GM12878 (cell line): Measurements from ENCODE around the gene TRDMT1.

Experiments used
- BHLHE40 ChIP-seq, 2 experiments: fragments of 450-650 bp in 1 of 2; IDR thresholded peaks; 2 replicates each; pipeline ENCODE4 v1.6.1; 2011 to 2017; ENCODE audit warnings: low read depth in 2 of 2, borderline replicate concordance in 1 of 2, improper control_type of control experiment in 1 of 2, low read length in 1 of 2, mild to moderate bottlenecking in 1 of 2
- CEBPB ChIP-seq, 2 experiments: fragments of 150-350 bp in 1 of 2; IDR thresholded peaks; 2 replicates each; pipeline ENCODE4 v1.6.1; 2012 to 2014; ENCODE audit warnings: low read depth in 2 of 2, low read length in 2 of 2, borderline replicate concordance in 1 of 2, inconsistent platforms in 1 of 2
- CHD4 ChIP-seq: fragments of 200-600 bp; sonication (generic); IDR thresholded peaks from 2 replicates; pipeline ENCODE4 v1.6.1; 2016; ENCODE audit warnings: mild to moderate bottlenecking
- EZH2 ChIP-seq: IDR thresholded peaks from 2 replicates; pipeline ENCODE4 v1.6.1; 2012; ENCODE audit warnings: low read depth, mild to moderate bottlenecking, control low read depth, inconsistent platforms, low read length, borderline replicate concordance; ENCODE audit not compliant: control insufficient read depth
- GABPA ChIP-seq: IDR thresholded peaks from 2 replicates; pipeline ENCODE4 v1.6.1; 2014; ENCODE audit warnings: antibody characterized with exemption, low read depth, mild to moderate bottlenecking, inconsistent platforms
- JUND ChIP-seq: IDR thresholded peaks from 2 replicates; pipeline ENCODE4 v1.6.1; 2012; ENCODE audit warnings: low read depth, mild to moderate bottlenecking, low read length, improper control_type of control experiment, moderate library complexity
- MXI1 ChIP-seq: fragments of 150-350 bp; IDR thresholded peaks from 2 replicates; pipeline ENCODE4 v1.6.1; 2011; ENCODE audit warnings: low read depth, mild to moderate bottlenecking, inconsistent platforms, low read length, improper control_type of control experiment
- RAD21 ChIP-seq: IDR thresholded peaks from 2 replicates; pipeline ENCODE4 v1.6.1; 2011; ENCODE audit warnings: mild to moderate bottlenecking, low read depth, low read length, moderate library complexity; ENCODE audit not compliant: insufficient read depth
- TF ChIP-seq, protein P1 (sequence below), 3 experiments: IDR thresholded peaks in 2 of 3; conservative IDR thresholded peaks in 1 of 3; 2 replicates each; pipeline ENCODE4 v1.5.1; 2011; ENCODE audit warnings: low read depth in 3 of 3, low read length in 3 of 3, mild to moderate bottlenecking in 3 of 3, control low read depth in 2 of 3, moderate library complexity in 2 of 3, inconsistent platforms in 1 of 3, mixed read lengths in 1 of 3; ENCODE audit not compliant: control insufficient read depth in 2 of 3, insufficient read depth in 1 of 3; ENCODE audit errors: extremely low read depth in 1 of 3
- TF ChIP-seq, protein P2 (sequence below): IDR thresholded peaks from 2 replicates; pipeline ENCODE4 v1.6.1; 2011; ENCODE audit warnings: low read depth, low read length, improper control_type of control experiment, borderline replicate concordance
- TF ChIP-seq, protein P3 (sequence below): IDR thresholded peaks from 2 replicates; pipeline ENCODE4 v1.6.1; 2011; ENCODE audit warnings: borderline replicate concordance, low read depth, mild to moderate bottlenecking, moderate library complexity, low read length; ENCODE audit not compliant: insufficient read depth, poor library complexity, severe bottlenecking

DNA sequence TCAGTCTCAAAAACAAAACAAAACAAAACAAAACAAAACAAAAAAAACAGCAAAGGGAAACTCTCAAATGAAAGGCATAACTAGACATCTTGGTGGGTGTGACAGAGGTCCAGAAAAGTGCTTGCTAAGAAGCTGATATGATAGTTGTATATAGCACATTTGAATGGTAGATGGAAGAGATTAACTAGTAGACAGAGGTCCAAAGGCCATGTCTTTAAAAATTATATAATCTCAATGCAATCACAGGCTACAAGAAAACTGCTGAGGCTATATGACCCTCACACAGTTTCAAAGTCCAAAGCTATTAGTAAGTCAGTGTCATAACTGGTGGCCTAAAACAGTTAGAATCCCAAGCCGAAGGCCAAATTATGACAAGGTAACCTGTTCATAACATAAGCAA is 56.2 kb downstream of the TRDMT1 start:
- TF ChIP-seq, protein P1, sequence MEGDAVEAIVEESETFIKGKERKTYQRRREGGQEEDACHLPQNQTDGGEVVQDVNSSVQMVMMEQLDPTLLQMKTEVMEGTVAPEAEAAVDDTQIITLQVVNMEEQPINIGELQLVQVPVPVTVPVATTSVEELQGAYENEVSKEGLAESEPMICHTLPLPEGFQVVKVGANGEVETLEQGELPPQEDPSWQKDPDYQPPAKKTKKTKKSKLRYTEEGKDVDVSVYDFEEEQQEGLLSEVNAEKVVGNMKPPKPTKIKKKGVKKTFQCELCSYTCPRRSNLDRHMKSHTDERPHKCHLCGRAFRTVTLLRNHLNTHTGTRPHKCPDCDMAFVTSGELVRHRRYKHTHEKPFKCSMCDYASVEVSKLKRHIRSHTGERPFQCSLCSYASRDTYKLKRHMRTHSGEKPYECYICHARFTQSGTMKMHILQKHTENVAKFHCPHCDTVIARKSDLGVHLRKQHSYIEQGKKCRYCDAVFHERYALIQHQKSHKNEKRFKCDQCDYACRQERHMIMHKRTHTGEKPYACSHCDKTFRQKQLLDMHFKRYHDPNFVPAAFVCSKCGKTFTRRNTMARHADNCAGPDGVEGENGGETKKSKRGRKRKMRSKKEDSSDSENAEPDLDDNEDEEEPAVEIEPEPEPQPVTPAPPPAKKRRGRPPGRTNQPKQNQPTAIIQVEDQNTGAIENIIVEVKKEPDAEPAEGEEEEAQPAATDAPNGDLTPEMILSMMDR (IDR thresholded peaks at IDR 0.05 in 2 of 3, conservative IDR thresholded peaks at IDR 0.05 in 1 of 3; ENCODE audit: control insufficient read depth in 2 of 3, extremely low read depth in 1 of 3, insufficient read depth in 1 of 3, low read depth in 3 of 3, low read length in 3 of 3): no peak
- TF ChIP-seq BHLHE40 (IDR thresholded peaks at IDR 0.05; ENCODE audit: borderline replicate concordance in 1 of 2, low read depth in 2 of 2, low read length in 1 of 2) (no peak), GABPA (no peak), CHD4 (no peak), JUND (no peak), CEBPB (IDR thresholded peaks at IDR 0.05; ENCODE audit: borderline replicate concordance in 1 of 2, low read depth in 2 of 2, low read length in 2 of 2) (no peak), RAD21 (no peak), MXI1 (no peak), EZH2 (no peak)
- TF ChIP-seq, protein P2, sequence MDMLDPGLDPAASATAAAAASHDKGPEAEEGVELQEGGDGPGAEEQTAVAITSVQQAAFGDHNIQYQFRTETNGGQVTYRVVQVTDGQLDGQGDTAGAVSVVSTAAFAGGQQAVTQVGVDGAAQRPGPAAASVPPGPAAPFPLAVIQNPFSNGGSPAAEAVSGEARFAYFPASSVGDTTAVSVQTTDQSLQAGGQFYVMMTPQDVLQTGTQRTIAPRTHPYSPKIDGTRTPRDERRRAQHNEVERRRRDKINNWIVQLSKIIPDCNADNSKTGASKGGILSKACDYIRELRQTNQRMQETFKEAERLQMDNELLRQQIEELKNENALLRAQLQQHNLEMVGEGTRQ: no peak
- TF ChIP-seq, protein P3, sequence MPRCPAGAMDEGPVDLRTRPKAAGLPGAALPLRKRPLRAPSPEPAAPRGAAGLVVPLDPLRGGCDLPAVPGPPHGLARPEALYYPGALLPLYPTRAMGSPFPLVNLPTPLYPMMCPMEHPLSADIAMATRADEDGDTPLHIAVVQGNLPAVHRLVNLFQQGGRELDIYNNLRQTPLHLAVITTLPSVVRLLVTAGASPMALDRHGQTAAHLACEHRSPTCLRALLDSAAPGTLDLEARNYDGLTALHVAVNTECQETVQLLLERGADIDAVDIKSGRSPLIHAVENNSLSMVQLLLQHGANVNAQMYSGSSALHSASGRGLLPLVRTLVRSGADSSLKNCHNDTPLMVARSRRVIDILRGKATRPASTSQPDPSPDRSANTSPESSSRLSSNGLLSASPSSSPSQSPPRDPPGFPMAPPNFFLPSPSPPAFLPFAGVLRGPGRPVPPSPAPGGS: no peak
